DMS153 treated with DMSO at 0.1 percent for 48 hours (cell line): ENCODE measurements around the gene EIF2A.
A peak's percentile ranks its signal among the peaks of the same experiment; 100 is the strongest.
"Not testable (repeated sequence)": the region's sequence is repeated elsewhere in the genome, so short reads cannot be mapped to it uniquely, and the experiment has no call there.

ENCODE experiments used
- DNase-seq: peaks from one replicate; lab custom pipeline; 2025; ENCODE audit not compliant: unreplicated experiment; lab: John Stamatoyannopoulos, UW

The EIF2A gene

DNA sequence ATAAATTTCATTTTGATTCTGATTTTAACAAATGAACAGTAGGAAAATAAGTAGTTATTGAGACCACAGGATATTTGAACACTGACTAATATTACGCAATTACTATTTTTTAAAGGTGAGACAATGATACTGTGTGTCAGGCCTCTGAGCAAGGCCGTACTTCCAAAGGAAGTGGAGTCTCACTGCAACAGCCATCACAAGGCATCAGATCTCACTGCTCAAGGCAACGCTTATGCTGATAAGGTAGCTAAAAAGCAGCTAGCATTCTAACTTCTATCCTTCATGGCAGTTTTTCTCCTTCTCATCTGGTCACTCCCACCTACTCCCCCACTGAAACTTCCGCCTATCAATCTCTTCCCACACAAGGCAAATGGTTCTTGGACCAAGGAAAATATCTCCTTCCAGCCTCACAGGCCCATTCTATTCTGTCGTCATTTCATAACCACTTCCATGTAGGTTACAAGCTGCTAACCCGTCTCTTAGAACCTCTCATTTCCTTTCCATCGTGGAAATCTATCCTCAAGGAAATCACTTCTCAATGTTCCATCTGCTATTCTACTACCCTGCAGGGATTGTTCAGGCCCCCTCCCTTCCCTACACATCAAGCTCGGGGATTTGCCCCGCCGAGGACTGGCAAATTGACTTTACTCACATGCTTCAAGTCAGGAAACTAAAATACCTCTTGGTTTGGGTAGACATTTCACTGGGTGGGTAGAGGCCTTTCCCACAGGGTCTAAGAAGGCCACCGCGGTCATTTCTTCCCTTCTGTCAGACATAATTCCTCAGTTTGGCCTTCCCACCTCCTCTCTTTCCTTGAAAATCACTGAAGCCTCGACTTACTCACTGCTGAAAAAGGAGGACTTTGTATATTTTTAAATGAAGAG is 54.3 kb downstream of the EIF2A start:
- DNase-seq, result not testable (repeated sequence)

DNA sequence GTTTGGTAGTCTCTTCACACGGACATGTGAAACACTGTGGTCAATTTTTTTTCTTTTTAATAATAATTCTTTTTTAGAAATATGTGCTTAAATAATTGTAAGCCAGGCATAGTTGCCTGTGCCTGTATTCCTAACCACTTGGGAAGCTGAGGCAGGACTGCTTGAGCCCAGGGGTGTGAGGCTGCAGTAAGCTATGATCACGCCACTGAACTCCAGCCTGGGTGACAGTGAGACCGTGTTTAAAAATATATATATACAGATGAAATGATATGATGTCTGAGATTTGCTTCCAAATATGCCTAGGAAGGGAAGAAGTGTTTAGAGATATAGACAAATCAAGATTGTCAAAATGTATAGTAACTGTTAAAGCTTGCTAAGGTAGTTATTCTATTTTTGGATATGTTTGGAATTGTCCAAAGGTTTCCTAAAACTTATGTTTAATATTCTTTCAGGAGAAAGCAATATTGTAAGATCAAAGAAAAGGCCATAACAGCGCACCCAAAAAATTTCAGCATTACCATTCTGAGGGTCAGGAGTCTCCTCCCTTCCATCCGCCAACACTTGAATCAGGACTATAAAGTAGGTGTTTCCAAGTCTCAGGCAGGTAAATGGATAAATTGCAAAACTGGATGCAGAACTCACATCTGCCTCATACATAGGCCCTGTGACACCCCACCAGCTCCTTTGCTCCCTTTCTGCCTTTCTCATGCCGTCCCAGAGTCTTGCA is 56.0 kb downstream of the EIF2A start:
- DNase-seq, result no peak

DNA sequence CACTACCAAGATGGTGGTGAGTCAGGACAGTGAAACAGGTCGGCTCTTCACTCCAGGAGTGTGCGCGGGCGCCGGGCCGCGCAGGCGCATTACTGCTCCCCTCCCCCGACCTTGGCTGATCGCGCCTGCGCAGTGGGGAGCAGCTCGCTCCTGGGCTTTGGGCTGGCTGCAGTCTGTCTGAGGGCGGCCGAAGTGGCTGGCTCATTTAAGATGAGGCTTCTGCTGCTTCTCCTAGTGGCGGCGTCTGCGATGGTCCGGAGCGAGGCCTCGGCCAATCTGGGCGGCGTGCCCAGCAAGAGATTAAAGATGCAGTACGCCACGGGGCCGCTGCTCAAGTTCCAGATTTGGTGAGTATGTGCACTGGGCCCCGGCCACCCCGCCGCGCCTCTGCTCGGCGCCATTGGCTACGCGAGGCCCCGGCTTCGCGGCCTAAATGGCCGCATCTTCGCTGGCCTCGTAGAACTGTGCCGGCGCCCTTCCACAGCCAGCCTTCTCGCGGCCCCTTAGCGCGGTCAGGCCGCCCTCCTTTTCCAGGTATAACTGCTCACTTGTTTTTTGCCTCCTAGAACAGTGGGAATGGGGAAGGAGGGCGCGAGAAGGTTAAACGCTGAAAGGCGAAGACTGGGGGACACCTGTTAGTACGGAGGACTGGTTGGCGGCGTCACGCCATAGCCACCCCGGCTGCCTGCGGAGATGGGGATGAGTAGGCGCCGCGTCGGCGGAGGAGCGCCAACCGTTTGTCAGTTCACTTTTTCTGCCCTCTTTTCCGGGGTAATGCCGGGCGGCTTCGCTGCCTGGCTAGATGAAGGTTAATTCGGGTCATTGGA is 56.8 kb downstream of the EIF2A start, which contains the start of gene SELENOT:
TSS of gene SELENOT (plus strand) at position 169 of the 827 bp plus-strand sequence. CDS start at position 211, 42 bp downstream.
- DNase-seq, result peak; percentile 97

DNA sequence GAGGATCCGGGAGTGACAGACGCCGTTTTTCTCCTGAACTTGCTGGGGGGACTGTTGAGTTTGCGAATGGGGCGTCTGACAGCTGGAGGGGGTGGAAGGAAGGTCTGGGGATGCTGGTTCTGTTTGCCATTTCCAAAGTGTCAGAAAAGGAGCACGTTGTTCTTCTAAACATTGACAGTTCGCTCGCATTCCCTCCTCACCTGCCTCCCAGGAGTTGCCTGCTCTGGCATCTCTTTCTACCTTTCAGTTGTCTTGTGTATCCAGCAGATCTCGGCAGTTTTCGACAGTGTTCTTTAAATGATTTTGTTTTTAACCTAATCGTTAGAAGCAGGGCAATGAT is 57.4 kb downstream of the EIF2A start:
- DNase-seq, result no peak

DNA sequence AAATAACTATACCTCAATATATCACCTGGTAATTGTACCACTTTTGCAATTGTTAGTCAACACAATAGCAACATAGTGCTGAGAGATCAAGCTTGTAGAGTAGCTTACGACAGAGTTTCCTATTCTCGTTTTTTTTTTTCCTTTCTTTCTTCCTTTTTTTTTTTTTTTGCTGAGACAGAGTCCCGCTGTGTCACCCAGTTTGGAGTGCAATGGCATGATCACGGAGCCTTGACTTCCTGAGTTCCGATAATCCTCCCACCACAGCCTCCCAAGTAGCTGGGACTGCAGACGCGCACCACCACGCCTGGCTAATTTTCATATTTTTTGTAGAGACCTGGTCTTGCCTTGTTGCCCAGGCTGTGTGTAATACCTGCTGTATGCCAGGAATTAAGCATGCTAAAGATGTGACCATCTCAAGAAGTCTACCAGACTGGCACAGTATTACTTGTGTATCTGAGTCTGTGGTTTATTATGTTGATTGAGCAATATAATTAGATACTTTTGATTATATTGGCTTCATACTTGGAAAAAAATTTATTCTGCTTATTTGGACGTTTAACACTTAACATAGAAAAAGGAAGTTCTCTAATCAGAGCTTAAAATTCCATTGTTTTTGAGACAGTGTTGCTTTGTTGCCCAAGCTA is 59.5 kb downstream of the EIF2A start:
- no peak for DNase-seq

DNA sequence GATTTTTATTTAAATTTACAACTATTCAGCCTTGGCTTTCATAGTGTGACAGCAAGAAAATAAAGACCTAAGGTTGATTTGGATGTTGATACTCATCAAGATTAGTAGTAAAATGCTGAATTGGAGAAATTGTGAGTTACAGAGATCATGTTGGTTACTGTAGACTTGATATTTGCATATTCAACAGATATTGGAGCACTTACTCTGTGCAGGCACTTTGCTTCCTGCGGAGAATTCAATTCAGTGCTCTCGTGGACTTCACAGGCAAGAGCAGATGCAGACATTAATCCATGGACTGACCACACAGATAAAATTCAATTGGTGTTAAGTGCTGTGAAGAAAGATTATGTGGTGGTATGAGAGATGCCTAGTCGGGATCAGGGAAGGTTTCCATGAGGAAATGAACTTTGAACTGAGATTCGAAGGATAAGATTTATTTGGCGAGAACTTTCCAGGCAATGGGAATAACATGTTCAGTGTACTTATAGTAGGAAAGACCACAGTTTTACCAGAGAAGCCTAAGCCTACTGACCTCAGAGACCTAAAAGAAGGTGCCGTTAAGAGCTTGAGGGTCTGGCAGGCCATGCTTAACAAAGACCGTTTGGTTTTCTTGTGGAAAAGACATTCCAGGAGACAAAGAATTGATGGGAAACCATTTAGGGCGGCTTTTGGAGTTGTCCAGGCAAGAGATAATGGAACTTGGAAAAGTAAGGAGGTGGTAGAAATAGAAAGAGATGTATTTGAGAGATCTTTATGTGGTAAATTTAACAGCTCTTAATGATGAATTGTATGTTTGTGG is 60.9 kb downstream of the EIF2A start:
- no peak for DNase-seq

DNA sequence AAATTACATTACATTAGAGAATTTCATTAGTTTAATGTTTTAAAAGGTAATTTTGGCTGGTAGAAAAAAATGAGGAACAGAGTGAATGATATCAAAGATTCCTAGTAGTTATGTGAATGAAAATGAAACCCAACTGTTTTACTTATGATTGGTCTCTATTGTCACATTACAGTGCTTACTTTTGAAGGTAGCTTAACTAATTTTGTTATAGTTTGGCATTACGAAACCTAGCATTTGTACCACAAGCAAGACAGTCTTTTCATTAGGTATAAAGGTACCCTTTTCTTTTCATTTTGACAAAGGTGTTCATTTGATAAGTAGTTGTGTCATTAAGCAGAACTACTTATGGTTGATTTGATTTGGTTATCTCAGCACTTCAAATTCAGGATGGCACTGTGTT is 63.4 kb downstream of the EIF2A start:
- DNase-seq, result no peak

DNA sequence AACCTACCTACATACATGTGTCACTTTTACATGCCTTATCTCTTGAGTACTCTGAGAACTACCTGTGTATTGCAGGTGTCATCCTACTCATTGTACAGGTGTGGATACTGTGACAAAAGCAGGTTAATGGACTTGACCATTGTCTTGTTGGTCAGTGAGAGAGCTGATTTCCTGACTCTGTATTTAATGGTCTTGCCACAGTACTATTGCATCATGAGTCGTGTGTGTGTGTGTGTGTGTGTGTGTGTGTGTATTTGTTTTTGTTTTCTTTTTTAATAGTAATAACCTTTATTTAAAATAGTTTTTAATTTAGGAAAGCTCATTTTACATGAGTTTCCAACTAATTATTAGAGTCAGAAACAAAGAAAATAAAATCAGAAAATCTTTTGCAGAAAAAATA is 64.2 kb downstream of the EIF2A start:
- no peak for DNase-seq

DNA sequence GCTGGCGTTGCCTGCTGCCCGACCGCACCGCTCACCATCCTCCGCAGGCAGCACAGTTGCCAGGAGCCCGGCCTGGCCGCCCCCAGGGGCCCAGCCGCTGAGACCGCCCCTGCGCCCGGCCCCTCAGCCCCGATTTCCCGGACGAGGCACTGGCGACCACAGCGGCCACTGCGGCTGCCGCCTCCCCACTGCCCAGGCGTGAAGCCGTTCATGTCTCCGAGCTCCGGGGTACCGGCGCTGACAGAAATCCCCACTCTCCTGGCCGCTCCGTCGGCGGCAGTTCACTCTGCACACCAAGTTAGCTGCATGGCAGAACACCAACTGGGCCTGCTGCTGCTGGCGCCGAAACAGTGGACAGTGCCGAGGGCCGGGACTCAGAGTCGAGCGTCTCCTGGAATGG is 65.1 kb downstream of the EIF2A start:
- DNase-seq, result no peak

DNA sequence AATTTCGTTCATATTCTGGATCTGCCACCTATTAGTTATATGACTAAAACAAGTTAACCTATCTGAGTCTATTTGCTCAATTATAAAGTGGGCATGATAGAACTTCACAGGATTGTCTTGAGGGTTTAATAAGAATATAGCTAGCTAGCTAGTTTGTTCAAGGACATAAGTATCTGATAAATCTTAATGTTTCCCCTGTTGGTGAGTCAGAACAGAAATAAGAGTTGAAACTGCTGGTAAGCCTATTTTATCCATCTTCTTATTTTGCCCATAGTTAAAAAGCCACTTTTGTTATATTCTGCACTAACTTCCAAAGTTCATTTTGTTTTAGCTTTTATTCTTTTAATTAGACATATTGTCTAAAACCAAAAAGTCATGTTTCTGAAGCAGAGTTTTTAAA is 65.9 kb downstream of the EIF2A start:
- no peak for DNase-seq

DNA sequence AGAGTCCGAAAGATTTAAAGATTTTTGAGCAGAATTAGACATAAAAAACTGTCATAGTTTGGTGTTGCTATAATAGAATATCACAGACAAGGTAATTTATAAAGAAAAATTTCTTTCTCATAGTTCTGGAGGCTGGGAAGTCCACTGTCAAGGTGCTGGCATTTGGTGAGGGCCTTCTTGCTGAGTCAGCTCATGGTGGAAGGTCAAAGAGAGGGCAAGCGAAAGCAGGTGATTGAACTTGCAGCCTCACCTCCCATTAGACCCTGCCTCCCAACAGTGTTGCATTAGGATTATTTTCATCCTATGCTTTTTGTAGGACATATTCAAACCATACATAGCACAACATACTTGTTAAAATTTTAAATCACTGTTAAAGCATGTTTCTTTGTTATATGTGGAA is 66.4 kb downstream of the EIF2A start:
- DNase-seq, result no peak

DNA sequence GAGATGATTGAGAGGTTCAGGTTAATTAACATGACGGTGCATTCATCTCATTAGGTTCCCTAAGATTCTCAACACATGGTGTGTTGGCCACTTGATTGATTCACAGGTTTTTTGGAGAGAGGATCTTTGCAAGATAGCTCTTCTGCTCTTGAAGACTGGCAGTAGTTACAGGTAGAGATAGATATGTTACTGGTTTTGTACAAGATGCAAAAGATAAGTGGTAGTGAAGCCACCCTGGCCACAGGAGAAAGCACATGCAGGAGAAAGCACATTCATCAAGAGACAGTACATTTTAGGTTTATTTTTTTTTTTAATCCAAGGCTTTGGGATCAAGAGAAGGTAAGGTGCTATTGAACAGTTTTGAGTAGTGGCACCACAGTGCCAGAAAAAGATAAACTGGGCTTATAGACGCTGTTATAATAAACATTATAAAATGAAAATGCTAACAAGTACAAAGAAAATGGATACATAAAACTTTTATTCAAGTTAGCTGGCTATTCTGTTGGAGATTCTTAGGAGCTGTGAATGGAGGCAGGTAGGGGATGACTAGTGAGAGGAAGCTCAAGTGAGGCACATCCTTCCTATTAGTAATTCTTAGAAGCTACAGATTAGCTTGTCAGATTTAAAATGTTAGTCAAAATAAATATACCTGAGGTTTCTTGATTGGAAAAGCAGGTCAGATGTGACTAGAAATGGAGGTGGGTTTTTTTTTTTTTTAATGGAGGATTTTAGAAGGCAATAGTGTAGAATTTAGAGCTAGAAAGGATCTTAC is 67.3 kb downstream of the EIF2A start:
- DNase-seq, result no peak

DNA sequence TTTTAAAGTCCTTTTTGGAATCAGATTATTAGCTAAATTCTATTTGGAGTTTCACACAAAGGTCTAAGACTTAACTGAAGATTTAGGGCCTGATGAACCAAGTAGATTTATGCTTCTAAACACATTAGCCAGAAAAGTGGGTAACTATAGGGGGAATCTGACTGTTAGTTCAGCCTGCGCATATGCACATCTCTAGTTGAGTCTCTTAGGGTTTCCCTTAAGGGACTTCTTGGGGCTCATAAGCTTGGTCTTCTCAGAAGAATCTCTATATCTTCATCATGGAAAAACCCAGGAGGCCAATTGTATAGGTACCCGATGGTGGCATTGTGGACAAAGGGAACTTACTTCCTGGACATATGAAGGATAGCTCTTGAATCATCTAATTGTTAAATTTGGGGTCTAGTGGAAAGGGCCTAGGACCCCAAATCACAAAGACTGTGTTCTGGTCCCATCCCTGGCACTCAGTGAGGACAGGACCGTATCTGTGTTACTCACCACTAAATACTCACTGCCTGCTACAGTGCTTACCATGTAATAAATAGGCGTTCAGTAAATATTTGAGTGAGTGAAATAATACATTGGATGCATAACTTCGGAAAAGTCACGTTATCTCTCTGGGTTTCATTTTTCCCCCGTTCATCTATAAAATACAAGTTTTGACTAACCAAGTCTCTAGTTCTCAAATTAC is 73.6 kb downstream of the EIF2A start:
- DNase-seq, result no peak

DNA sequence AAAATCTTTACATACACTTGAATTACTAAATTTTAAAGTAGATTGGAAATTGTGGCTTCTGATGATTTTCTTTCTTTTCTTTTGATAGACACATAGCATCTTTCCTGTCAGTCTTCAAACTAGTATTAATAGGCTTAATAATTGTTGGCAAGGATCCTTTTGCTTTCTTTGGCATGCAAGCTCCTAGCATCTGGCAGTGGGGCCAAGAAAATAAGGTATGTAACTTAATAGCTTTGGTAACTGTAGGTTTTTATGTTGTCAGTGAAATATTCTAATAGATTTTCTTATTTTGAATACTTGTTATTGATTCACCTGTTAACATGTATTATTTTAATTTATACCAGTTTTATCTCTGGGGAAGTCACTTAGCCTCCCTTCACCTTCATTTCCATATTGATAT is 76.4 kb downstream of the EIF2A start:
- DNase-seq, result not testable (repeated sequence)

DNA sequence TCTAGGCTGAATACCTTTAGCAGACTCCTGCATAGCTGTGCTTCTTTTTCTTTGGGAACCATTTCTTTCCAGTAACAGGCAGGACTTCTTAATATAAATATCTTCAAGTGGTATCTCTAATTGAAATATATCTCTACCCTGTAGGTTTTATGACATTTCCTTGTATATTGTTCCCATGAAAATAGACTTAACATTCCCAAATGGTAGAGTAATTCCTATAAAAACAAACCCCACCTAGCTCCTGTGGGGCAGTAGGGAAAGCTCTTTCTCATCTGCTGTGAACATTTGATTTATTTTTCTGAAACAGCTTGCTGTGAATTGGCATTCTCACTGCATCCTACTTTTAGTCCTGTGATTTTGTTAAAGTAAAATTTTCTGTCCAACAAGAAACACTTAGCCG is 77.4 kb downstream of the EIF2A start:
- DNase-seq, result no peak

DNA sequence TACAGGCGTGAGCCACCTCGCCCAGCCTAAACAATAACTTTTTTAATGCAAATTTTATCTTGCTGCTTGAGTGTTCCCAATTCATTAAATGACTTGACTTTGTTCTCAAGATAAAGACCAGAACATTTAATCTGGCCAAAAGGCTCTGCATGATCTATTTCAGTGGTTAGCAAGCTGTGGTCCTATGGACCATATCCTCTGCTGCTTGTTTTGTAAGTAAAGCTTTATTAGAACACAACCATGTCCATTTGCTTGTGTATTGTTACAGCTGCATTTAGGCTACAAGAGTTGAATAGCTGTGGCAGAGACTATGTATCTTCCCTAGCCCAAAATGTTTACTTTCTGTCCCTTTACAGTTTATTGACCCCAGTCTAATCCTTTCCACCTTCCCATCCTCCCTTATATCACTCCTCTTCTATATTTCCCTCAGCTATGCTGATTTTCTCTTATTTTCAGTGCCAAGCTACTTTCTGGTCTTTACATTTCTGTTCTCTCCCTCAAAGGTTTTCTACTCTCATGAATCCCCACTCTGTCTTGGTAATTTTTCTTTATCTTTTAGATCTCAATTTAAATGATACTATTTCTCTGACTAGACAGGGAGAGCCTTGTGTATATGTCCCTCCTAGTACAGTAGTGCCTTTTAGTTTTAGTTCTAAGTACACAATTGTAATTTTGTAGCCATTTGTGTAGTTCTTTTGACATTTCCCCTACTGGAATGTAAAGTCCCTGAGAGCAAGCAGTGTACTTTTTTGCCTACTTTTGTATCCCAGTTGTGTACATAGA is 79.8 kb downstream of the EIF2A start:
- no peak for DNase-seq

DNA sequence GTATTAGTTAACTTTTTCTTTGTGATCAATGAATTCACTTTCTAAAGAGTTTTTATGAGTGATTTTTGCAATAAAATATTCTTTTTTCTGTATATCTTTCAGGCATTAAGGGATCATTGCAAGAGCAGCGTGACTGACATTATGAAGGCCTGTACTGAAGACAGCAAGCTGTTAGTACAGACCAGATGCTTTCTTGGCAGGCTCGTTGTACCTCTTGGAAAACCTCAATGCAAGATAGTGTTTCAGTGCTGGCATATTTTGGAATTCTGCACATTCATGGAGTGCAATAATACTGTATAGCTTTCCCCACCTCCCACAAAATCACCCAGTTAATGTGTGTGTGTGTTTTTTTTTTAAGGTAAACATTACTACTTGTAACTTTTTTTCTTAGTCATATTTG is 81.0 kb downstream of the EIF2A start:
- no peak for DNase-seq
